Keratinocyte (primary cell): ENCODE data around the gene USH1C.

ENCODE experiments used
- CTCF ChIP-seq, 3 experiments: IDR thresholded peaks in 1 of 3; conservative IDR thresholded peaks in 1 of 3; optimal IDR thresholded peaks in 1 of 3; 2 replicates in 2 of 3; 3 replicates in 1 of 3; pipeline versions ENCODE3 to v1.5.1; 2011; ENCODE audit warnings: low read length in 3 of 3, mild to moderate bottlenecking in 3 of 3, moderate library complexity in 2 of 3, control low read depth in 1 of 3, inconsistent platforms in 1 of 3; ENCODE audit not compliant: insufficient read depth in 2 of 3; ENCODE audit errors: extremely low read depth in 1 of 3
- EZH2 ChIP-seq: IDR thresholded peaks from one replicate; pipeline ENCODE4 v1.6.1; 2012; ENCODE audit warnings: inconsistent platforms, mild to moderate bottlenecking, low read length, moderate library complexity

DNA sequence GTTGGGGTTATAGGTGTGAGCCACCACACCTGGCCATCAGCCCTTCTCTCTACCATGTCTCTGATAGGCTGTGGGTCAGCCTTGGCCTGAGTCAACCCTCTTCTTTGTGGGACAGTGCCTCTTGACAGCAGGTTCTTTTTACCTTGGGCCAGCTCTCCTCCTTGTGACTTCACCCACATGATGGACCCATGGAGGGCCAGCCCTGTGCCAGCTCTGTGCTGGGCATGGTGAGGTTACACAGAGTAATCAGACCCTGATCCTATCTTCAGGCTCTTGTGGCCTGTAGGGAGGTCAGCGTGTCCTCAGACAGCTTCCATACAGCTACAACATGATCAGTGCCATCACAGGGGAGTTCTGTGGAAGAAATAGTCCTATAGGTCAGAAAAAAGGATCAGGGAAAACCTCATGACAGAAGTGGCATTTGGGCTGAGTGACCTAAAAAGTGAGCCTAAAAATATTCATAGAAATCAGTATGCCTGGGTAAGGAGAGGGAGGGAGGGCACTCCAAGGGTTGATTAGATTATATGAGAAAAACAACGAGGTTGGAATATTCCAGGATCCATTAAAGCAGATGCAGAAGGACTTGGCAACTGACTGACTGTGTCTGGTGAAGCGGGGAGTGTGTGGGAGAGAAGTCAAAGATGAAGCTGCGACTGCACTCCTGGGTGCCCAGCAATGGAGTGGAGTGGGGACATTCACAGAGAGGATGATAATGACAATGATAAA is 19.9 kb upstream of the USH1C start:
- no peak for TF ChIP-seq CTCF (optimal IDR thresholded peaks at IDR 0.05 in 1 of 3, IDR thresholded peaks at IDR 0.05 in 1 of 3, conservative IDR thresholded peaks at IDR 0.05 in 1 of 3; ENCODE audit: extremely low read depth in 1 of 3, insufficient read depth in 2 of 3, low read length in 3 of 3)
- no peak for TF ChIP-seq EZH2
